CD4-positive, alpha-beta memory T cell (primary cell): Measurements from ENCODE around the gene LRRTM2. TPM values are rescaled to one million over a fixed set of nuclear protein-coding genes. Genes with fewer than 3 reads are reported as not detected.
"Not testable (repeated sequence)": the region's sequence is repeated elsewhere in the genome, so short reads cannot be mapped to it uniquely, and the experiment has no call there.

Experiments
- CTCF ChIA-PET: fragments of 350-600 bp; sonication (Branson Sonifier 250); formaldehyde crosslinking; loops from one replicate; lab custom pipeline; 2021; ENCODE audit warnings: inconsistent platforms; ENCODE audit not compliant: partially characterized antibody; lab: Charles Lee
- POLR2A ChIA-PET: fragments of 350-600 bp; sonication (Branson Sonifier 250); formaldehyde crosslinking; loops from one replicate; lab custom pipeline; 2021; ENCODE audit not compliant: partially characterized antibody; lab: Charles Lee
- DNase-seq, 5 donors: peaks; one replicate each; pipeline versions ENCODE4 v3.0.0 to v3.0.0-alpha.2; 2020 to 2022; ENCODE audit warnings: mixed read lengths in 1 of 5
- H3K27ac ChIP-seq: one replicate; pipeline ENCODE4 v1.7.0; 2013; ENCODE audit warnings: low read depth, low read length
- H3K27me3 ChIP-seq: 2 replicates; pipeline ENCODE4 v1.7.0; 2013; ENCODE audit warnings: mild to moderate bottlenecking, low read length, moderate library complexity; ENCODE audit not compliant: insufficient read depth
- H3K36me3 ChIP-seq: 2 replicates; pipeline ENCODE4 v1.7.0; 2013; ENCODE audit warnings: mild to moderate bottlenecking, low read length, moderate library complexity; ENCODE audit not compliant: insufficient read depth
- H3K4me1 ChIP-seq: 2 replicates; pipeline ENCODE4 v1.7.0; 2013; ENCODE audit warnings: mild to moderate bottlenecking, low read length, moderate library complexity; ENCODE audit not compliant: insufficient read depth
- H3K4me3 ChIP-seq, 2 donors: one replicate each; pipeline ENCODE4 v1.7.0; 2013; ENCODE audit warnings: low read length in 2 of 2, mild to moderate bottlenecking in 1 of 2
- H3K9me3 ChIP-seq, 2 donors: one replicate each; pipeline ENCODE4 v1.7.0; 2013; ENCODE audit warnings: low read length in 2 of 2, control low read depth in 1 of 2; ENCODE audit not compliant: control insufficient read depth in 1 of 2
- H3K27ac Mint-ChIP-seq, 7 donors: one replicate each; pipeline ENCODE4 v1.8.0; 2020 to 2021; ENCODE audit warnings: mixed read lengths in 7 of 7, mild to moderate bottlenecking in 6 of 7, inconsistent platforms in 3 of 7, moderate library complexity in 3 of 7
- H3K27me3 Mint-ChIP-seq, 2 donors: one replicate each; pipeline ENCODE4 v1.8.0; 2020 to 2021; ENCODE audit warnings: mixed read lengths in 2 of 2
- H3K36me3 Mint-ChIP-seq, 2 donors: one replicate each; pipeline ENCODE4 v1.8.0; 2020 to 2021; ENCODE audit warnings: mixed read lengths in 2 of 2, inconsistent platforms in 1 of 2, mild to moderate bottlenecking in 1 of 2
- H3K4me1 Mint-ChIP-seq, 4 donors: one replicate each; pipeline ENCODE4 v1.8.0; 2020 to 2021; ENCODE audit warnings: mixed read lengths in 4 of 4, mild to moderate bottlenecking in 1 of 4
- H3K4me3 Mint-ChIP-seq, 8 donors: one replicate each; pipeline ENCODE4 v1.8.0; 2020 to 2021; ENCODE audit warnings: mixed read lengths in 8 of 8, mild to moderate bottlenecking in 7 of 8, moderate library complexity in 6 of 8, inconsistent platforms in 3 of 8
- H3K9me3 Mint-ChIP-seq, 8 donors: one replicate each; pipeline ENCODE4 v1.8.0; 2020 to 2021; ENCODE audit warnings: mixed read lengths in 8 of 8, mild to moderate bottlenecking in 5 of 8, inconsistent platforms in 3 of 8, moderate library complexity in 1 of 8
- intact Hi-C: fragments of 100-400 bp; cut with micrococcal nuclease; formaldehyde crosslinking; loops from one replicate; pipeline ENCODE4 v1.15.1; 2023
- polyA plus RNA-seq, 2 donors: library from polyadenylated mRNA; unstranded; fragments of 300-500 nt; fragmentation: Illumina TruSeq; gene quantifications; one replicate each; pipeline ENCODE4 v1.2.3, GENCODE V29; 2021
- total RNA-seq, 2 experiments: library from RNA; stranded (reverse); gene quantifications; one replicate each; pipeline ENCODE4 v1.2.3, GENCODE V29; 2021

LRRTM2 gene, protein sequence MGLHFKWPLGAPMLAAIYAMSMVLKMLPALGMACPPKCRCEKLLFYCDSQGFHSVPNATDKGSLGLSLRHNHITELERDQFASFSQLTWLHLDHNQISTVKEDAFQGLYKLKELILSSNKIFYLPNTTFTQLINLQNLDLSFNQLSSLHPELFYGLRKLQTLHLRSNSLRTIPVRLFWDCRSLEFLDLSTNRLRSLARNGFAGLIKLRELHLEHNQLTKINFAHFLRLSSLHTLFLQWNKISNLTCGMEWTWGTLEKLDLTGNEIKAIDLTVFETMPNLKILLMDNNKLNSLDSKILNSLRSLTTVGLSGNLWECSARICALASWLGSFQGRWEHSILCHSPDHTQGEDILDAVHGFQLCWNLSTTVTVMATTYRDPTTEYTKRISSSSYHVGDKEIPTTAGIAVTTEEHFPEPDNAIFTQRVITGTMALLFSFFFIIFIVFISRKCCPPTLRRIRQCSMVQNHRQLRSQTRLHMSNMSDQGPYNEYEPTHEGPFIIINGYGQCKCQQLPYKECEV
- total RNA-seq (not detected), polyA plus RNA-seq (not detected)

DNA sequence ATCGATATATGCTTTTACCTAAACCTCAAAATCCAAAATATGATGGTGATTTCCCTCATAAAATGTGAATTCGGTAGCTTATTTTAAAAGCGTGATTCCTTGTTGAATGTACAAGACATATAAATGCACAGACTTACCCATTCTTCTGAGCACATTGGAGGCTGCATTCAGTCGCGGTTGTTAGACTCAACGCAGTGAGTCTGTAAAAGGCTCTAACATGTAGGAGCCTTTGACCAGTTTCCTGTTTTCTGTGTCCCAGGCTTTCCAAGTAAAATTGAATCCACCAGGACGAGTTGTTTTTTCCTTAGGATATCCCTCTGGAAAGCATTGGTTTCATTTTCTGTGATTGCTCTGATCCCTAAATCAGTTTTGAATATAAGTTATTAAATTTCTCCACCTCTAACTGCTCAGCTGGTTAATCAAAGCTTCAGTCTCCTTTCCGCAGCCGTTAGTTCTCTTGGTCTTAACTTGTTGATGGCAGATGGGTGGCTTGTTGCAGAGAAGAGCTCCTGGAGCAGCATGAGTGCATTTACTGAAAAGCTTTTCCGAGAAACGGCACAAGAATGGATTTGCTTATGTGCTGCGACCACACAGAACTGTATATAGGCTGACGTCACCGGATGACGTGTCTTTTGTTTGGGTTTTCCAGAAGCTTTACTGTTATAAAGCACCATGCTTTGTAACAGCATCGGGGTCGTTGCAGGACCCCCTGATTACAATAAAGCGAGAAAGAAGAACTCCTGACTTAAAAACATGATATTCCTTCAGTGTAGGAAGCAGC lies at the start of gene LRRTM2:
TSS of gene LRRTM2 (minus strand) at position 565 of the 781 bp plus-strand sequence. CDS start at position 141, 424 bp downstream.
- Mint-ChIP-seq H3K9me3 (peaks cover 0 to 1% (median 0%) of the 10 kb centered on the region in 8 donors), H3K36me3 (no peaks in the 10 kb centered on the region), H3K4me1 (peaks cover 0 to 10% (median 8%) of the 10 kb centered on the region in 4 donors), H3K27ac (no peak within 1 kb of the TSS), H3K27me3 (peaks cover 0 to 1% of the 10 kb centered on the region in 2 donors), H3K4me3 (no peak within 1 kb of the TSS)
- no peak within 1 kb of the TSS for H3K4me3 ChIP-seq
- no peaks in the 10 kb centered on the region for H3K9me3 ChIP-seq
- H3K36me3 ChIP-seq = no peaks in the 10 kb centered on the region
- DNase-seq = no peak
- no peak within 1 kb of the TSS for H3K27ac ChIP-seq
- no peaks in the 10 kb centered on the region for H3K4me1 ChIP-seq
- ChIA-PET POLR2A (no interaction called here), CTCF (interaction anchor here (1.0 kb wide), 1 partner anchor 50 kb away, joined by 3 read pairs; no protein-coding TSS in a partner anchor)
- H3K27me3 ChIP-seq = no peaks in the 10 kb centered on the region
- intact Hi-C loops = no loop called here

- ChIA-PET CTCF (no interaction called here), POLR2A (no interaction called here)
- Histone ChIP-seq H3K4me3 (no peak overlapping the region), H3K36me3 (no peaks in the 10 kb centered on the region), H3K9me3 (no peaks in the 10 kb centered on the region), H3K4me1 (no peaks in the 10 kb centered on the region), H3K27ac (no peak overlapping the region), H3K27me3 (no peaks in the 10 kb centered on the region)
- Mint-ChIP-seq H3K4me1 (peaks cover 0 to 2% (median 0%) of the 10 kb centered on the region in 4 donors), H3K27ac (no peak overlapping the region), H3K36me3 (peaks cover 14 to 21% of the 10 kb centered on the region in 2 donors), H3K4me3 (no peak overlapping the region), H3K27me3 (no peaks in the 10 kb centered on the region), H3K9me3 (no peaks in the 10 kb centered on the region)
- intact Hi-C loops = no loop called here
- no peak for DNase-seq
Measured at GRCh38 chr5:138922494-138922893, 47.4 kb upstream of the LRRTM2 start.

DNA sequence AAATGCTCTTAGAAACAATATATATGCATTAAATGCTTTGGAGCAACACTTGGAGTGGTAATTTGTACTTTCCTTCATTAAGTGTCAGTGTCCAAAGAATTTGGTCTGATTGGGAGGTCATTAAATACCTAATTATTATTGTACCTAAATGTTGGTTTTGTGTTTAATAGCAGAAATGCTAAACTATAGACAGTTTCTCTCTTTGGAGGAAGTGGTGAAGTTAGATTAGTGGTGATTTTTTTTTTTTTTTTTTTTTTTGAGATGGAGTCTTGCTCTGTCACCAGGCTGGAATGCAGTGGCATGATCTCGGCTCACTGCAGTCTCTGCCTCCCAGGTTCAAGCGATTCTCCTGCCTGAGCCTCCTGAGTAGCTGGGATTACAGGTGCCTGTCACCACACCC lies 46.2 kb upstream of the LRRTM2 start:
- not testable (repeated sequence) for H3K9me3 Mint-ChIP-seq

GRCh38 chr5:138920181-138920580 lies 45.0 kb upstream of the LRRTM2 start:
- H3K36me3 ChIP-seq = no peaks in the 10 kb centered on the region
- H3K4me1 Mint-ChIP-seq = peaks cover 0 to 2% (median 0%) of the 10 kb centered on the region in 4 donors
- no peaks in the 10 kb centered on the region for H3K9me3 Mint-ChIP-seq
- no peaks in the 10 kb centered on the region for H3K9me3 ChIP-seq
- ChIA-PET POLR2A (no interaction called here), CTCF (no interaction called here)
- H3K27me3 Mint-ChIP-seq = no peaks in the 10 kb centered on the region
- no peak for DNase-seq
- no peak overlapping the region for H3K4me3 Mint-ChIP-seq
- no peaks in the 10 kb centered on the region for H3K4me1 ChIP-seq
- no peaks in the 10 kb centered on the region for H3K27me3 ChIP-seq
- H3K4me3 ChIP-seq = no peak overlapping the region
- no peak overlapping the region for H3K27ac ChIP-seq
- H3K27ac Mint-ChIP-seq = no peak overlapping the region
- H3K36me3 Mint-ChIP-seq = peaks cover 1 to 5% of the 10 kb centered on the region in 2 donors
- intact Hi-C loops = no loop called here

More for the DNA sequence above, 46.2 kb upstream of the LRRTM2 start:
- peaks cover 8 to 13% of the 10 kb centered on the region in 2 donors for H3K36me3 Mint-ChIP-seq
- H3K36me3 ChIP-seq, DNase-seq, H3K4me1 Mint-ChIP-seq, CTCF ChIA-PET, H3K9me3 ChIP-seq, POLR2A ChIA-PET, H3K27me3 ChIP-seq, H3K4me3 Mint-ChIP-seq, H3K27ac ChIP-seq, H3K27ac Mint-ChIP-seq, intact Hi-C loops, H3K4me3 ChIP-seq, H3K27me3 Mint-ChIP-seq, H3K4me1 ChIP-seq: not testable (repeated sequence)

DNA sequence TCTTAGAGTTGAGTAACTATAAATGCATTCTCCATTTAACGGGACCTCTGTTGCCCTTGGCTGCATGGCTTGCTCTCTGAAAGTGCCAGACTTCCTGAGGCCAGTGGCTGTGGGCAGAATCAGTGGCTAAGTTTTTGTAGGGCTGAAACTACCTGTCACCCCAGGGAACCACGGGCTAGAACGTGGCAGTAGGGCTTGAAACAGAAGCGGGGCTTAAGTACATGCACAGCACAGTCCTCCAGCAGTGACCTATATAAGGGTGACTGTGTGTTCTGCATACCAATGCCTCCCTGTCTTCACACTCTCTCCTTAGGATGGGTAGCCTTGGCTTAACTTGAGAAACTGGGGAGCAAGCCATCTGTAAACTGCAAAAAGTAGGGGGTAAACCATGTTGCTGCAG lies 43.6 kb upstream of the LRRTM2 start:
- Mint-ChIP-seq H3K4me3 (no peak overlapping the region), H3K4me1 (peaks cover 0 to 2% (median 0%) of the 10 kb centered on the region in 4 donors), H3K9me3 (no peaks in the 10 kb centered on the region), H3K36me3 (peaks cover 0 to 3% of the 10 kb centered on the region in 2 donors), H3K27me3 (no peaks in the 10 kb centered on the region), H3K27ac (no peak overlapping the region)
- intact Hi-C loops = no loop called here
- no peak for DNase-seq
- Histone ChIP-seq H3K9me3 (no peaks in the 10 kb centered on the region), H3K4me1 (no peaks in the 10 kb centered on the region), H3K4me3 (no peak overlapping the region), H3K27ac (no peak overlapping the region), H3K27me3 (no peaks in the 10 kb centered on the region), H3K36me3 (no peaks in the 10 kb centered on the region)
- ChIA-PET POLR2A (no interaction called here), CTCF (no interaction called here)

DNA sequence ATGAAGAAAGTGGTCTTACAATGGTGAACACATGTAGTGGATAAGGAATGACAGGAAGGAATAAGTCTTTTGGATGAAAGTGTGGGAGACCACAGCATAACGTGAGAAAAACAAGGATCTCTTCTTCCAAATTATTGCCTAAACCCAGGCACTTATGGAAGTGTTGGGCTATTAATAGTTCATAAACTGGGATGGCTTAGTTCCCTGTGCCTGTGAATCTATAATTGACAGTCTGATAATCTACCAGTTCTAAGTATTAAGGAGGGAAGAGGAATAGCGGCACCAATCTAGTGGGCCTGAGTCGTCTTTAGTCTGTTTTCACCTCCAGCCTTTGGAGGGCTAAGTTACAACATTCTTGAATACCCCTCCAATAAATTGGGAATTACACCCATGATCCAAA lies 39.2 kb upstream of the LRRTM2 start:
- H3K4me1 ChIP-seq = no peaks in the 10 kb centered on the region
- H3K36me3 ChIP-seq = no peaks in the 10 kb centered on the region
- no peak overlapping the region for H3K27ac Mint-ChIP-seq

DNA sequence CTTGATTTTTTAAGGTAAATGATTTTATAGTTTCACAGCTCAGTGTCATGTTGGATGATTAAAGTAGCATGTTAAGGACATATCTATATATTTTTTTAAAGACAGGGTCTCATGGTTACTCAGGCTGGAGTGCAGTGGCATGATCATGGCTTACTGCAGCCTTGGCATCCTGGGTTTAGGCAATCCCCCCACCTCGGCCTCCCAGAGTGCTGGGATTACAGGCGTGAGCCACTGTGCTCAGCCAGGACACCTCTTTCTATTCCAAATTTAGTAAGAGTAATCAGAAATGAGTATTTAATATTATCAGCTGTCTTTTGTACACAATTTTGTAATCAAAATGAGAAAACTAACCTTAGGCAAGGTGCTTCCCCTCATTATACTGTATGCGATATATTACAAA lies 38.6 kb upstream of the LRRTM2 start:
- Histone ChIP-seq H3K27ac (no peak overlapping the region), H3K9me3 (no peaks in the 10 kb centered on the region), H3K4me1 (no peaks in the 10 kb centered on the region), H3K4me3 (no peak overlapping the region), H3K27me3 (no peaks in the 10 kb centered on the region), H3K36me3 (no peaks in the 10 kb centered on the region)
- Mint-ChIP-seq H3K27ac (no peak overlapping the region), H3K4me1 (peaks cover 0 to 6% (median 0%) of the 10 kb centered on the region in 4 donors), H3K9me3 (no peaks in the 10 kb centered on the region), H3K4me3 (no peak overlapping the region), H3K36me3 (peaks cover 0 to 11% of the 10 kb centered on the region in 2 donors), H3K27me3 (no peaks in the 10 kb centered on the region)
- DNase-seq = no peak
- CTCF ChIA-PET = no interaction called here
- POLR2A ChIA-PET = no interaction called here
- intact Hi-C loops = no loop called here

More for the DNA sequence above, 39.2 kb upstream of the LRRTM2 start:
- H3K4me1 Mint-ChIP-seq = peaks cover 0 to 6% (median 0%) of the 10 kb centered on the region in 4 donors
- no peaks in the 10 kb centered on the region for H3K9me3 Mint-ChIP-seq
- H3K27me3 Mint-ChIP-seq = no peaks in the 10 kb centered on the region
- no peak overlapping the region for H3K4me3 Mint-ChIP-seq
- DNase-seq = no peak
- Histone ChIP-seq H3K27me3 (no peaks in the 10 kb centered on the region), H3K4me3 (no peak overlapping the region), H3K9me3 (no peaks in the 10 kb centered on the region), H3K27ac (no peak overlapping the region)
- intact Hi-C loops = no loop called here
- ChIA-PET POLR2A (no interaction called here), CTCF (no interaction called here)
- H3K36me3 Mint-ChIP-seq = peaks cover 0 to 10% of the 10 kb centered on the region in 2 donors
